Measurements from ENCODE around the gene CUX1.
"Not testable (repeated sequence)": the region's sequence is repeated elsewhere in the genome, so short reads cannot be mapped to it uniquely, and the experiment has no call there.

The CUX1 gene

GRCh38 chr7:101856473-101857357, 39.3 kb downstream of the CUX1 start:
- peak; percentile 55 for DNase-seq

GRCh38 chr7:101857358-101857811, 40.0 kb downstream of the CUX1 start:
- DNase-seq: no peak

- DNase-seq: no peak
Observed at GRCh38 chr7:101858437-101859385, 41.3 kb downstream of the CUX1 start.

GRCh38 chr7:101859411-101860106, 42.1 kb downstream of the CUX1 start:
- DNase-seq: no peak

- no peak for DNase-seq
Observed at GRCh38 chr7:101860316-101861217, 43.1 kb downstream of the CUX1 start.

- DNase-seq: no peak
Observed at GRCh38 chr7:101861218-101861775, 43.9 kb downstream of the CUX1 start.

GRCh38 chr7:101862280-101863220, 45.1 kb downstream of the CUX1 start:
- no peak for DNase-seq

GRCh38 chr7:101863598-101863997, 46.2 kb downstream of the CUX1 start:
- DNase-seq: no peak

- no peak for DNase-seq
Observed at GRCh38 chr7:101864039-101864438, 46.6 kb downstream of the CUX1 start.

GRCh38 chr7:101865031-101865430, 47.6 kb downstream of the CUX1 start:
- DNase-seq: no peak

GRCh38 chr7:101865455-101865854, 48.0 kb downstream of the CUX1 start:
- DNase-seq: no peak

- DNase-seq: no peak
Observed at GRCh38 chr7:101866328-101866727, 48.9 kb downstream of the CUX1 start.

- no peak for DNase-seq
Observed at GRCh38 chr7:101867265-101867664, 49.8 kb downstream of the CUX1 start.

- DNase-seq: not testable (repeated sequence)
Observed at GRCh38 chr7:101867681-101868080, 50.3 kb downstream of the CUX1 start.

- DNase-seq: no peak
Observed at GRCh38 chr7:101868191-101868950, 50.9 kb downstream of the CUX1 start.

- DNase-seq: no peak
Observed at GRCh38 chr7:101869026-101869900, 51.8 kb downstream of the CUX1 start.

GRCh38 chr7:101869901-101870290, 52.5 kb downstream of the CUX1 start:
- no peak for DNase-seq

GRCh38 chr7:101870361-101871062, 53.1 kb downstream of the CUX1 start:
- no peak for DNase-seq
